Measurements from ENCODE around the gene UNC5B.

- TF ChIP-seq, protein P1, sequence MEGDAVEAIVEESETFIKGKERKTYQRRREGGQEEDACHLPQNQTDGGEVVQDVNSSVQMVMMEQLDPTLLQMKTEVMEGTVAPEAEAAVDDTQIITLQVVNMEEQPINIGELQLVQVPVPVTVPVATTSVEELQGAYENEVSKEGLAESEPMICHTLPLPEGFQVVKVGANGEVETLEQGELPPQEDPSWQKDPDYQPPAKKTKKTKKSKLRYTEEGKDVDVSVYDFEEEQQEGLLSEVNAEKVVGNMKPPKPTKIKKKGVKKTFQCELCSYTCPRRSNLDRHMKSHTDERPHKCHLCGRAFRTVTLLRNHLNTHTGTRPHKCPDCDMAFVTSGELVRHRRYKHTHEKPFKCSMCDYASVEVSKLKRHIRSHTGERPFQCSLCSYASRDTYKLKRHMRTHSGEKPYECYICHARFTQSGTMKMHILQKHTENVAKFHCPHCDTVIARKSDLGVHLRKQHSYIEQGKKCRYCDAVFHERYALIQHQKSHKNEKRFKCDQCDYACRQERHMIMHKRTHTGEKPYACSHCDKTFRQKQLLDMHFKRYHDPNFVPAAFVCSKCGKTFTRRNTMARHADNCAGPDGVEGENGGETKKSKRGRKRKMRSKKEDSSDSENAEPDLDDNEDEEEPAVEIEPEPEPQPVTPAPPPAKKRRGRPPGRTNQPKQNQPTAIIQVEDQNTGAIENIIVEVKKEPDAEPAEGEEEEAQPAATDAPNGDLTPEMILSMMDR (conservative IDR thresholded peaks at IDR 0.05 in 1 of 2, IDR thresholded peaks at IDR 0.05 in 1 of 2; ENCODE audit: extremely low read depth in 1 of 2, insufficient read depth in 1 of 2, low read depth in 1 of 2, low read length in 2 of 2): no peak
- TF ChIP-seq EZH2 (IDR thresholded peaks at IDR 0.05; ENCODE audit: borderline replicate concordance, low read length): no peak
Measured at GRCh38 chr10:71216751-71217265, 4.4 kb downstream of the UNC5B start.

All from mammary epithelial cell (primary cell).